Suprapubic skin (tissue), 3 donors: ENCODE measurements around the gene TBC1D1.

ENCODE experiments used
- POLR2A ChIP-seq, 2 donors: fragments of 450-650 bp; IDR thresholded peaks; one replicate each; pipeline ENCODE4 v1.6.1; 2017; ENCODE audit warnings: antibody characterized with exemption in 2 of 2, mild to moderate bottlenecking in 2 of 2, moderate library complexity in 2 of 2
- TF ChIP-seq, protein P1 (sequence below), 2 donors: fragments of 200-600 bp in 1 of 2; fragments of 450-650 bp in 1 of 2; sonication (generic) in 1 of 2; IDR thresholded peaks; one replicate each; pipeline ENCODE4 v1.5.1; 2016 to 2019; ENCODE audit warnings: antibody characterized with exemption in 2 of 2, mild to moderate bottlenecking in 1 of 2, moderate library complexity in 1 of 2

DNA sequence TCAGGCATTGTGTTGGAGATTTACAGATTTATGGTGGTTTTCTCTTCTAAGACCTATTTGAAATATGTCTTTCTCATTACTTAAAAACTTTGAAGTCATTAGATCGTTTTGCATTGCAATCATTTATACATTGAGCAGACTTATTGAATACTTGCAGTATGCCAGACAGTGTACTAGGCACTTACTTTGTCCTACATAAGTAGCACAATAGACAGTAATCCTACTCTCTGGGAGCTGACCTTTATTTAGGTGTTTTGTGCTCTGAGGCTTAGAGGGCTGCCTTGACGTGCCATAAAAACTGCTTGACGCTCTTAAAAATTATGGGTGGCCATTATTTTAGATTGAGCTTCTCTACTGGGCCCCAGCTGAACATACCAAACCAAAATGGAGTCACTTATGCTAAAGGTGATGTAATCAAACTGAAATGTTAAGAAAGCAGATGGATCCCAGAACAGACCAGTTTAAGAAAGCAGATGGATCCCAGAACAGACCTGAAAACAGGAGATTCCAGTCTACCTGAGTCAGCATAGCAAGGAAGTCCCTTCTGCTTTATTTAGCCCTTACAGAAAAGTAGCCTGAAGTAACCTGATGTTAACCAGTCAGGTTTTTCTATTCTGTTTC lies 111.7 kb downstream of the TBC1D1 start:
- TF ChIP-seq, protein P1, sequence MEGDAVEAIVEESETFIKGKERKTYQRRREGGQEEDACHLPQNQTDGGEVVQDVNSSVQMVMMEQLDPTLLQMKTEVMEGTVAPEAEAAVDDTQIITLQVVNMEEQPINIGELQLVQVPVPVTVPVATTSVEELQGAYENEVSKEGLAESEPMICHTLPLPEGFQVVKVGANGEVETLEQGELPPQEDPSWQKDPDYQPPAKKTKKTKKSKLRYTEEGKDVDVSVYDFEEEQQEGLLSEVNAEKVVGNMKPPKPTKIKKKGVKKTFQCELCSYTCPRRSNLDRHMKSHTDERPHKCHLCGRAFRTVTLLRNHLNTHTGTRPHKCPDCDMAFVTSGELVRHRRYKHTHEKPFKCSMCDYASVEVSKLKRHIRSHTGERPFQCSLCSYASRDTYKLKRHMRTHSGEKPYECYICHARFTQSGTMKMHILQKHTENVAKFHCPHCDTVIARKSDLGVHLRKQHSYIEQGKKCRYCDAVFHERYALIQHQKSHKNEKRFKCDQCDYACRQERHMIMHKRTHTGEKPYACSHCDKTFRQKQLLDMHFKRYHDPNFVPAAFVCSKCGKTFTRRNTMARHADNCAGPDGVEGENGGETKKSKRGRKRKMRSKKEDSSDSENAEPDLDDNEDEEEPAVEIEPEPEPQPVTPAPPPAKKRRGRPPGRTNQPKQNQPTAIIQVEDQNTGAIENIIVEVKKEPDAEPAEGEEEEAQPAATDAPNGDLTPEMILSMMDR (IDR thresholded peaks at IDR 0.05) = no peak
- TF ChIP-seq POLR2A (IDR thresholded peaks at IDR 0.05) = no peak
